Measurements from ENCODE around the gene NDUFB2. TPM values are rescaled to one million over a fixed set of nuclear protein-coding genes. Genes with fewer than 3 reads are reported as not detected.

Gene NDUFB2
- total and polyA plus RNA-seq, 10 donors = 104 to 370 (median 142) TPM

DNA sequence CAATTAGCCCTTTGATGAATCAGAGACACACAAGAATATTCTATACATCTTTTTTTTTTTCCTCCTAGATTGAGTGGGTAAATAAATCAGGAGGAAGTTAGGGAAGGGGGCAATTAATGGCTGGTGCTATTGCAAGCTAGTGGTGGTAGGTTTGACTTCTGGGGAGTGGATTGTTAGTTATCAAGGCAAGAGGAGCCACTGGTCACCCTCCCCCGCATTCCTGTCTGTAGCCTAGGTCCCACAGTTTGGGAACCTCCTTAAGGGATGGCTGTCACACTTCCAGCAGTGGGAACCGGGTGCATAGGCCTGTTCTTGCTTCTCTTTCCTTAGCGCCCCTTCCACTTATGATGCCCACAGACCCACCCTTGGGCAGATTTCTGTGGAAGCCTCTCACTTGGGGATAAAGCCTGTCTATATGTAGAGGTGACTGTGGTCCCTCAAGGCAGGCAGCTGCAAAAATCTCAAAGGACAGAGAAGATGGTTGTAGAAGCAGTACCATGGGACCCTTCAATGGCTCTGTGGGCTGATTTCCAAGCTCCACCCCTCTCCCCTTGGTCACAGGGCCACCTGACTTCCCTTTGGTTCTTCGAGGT, 26.1 kb upstream of the NDUFB2 start:
- H3K4me1 ChIP-seq = peaks cover 19 to 33% (median 30%) of the 10 kb centered on the region in 6 donors
- H3K9me3 ChIP-seq = no peaks in the 10 kb centered on the region
- H3K27me3 ChIP-seq (replicated peaks in 1 of 7) = no peaks in the 10 kb centered on the region
- H3K4me3 ChIP-seq = no peak overlapping the region
- intact Hi-C loops (cut with DNase I; ENCODE audit: low total_unique reads) = no loop called here
- TF ChIP-seq, protein P1, sequence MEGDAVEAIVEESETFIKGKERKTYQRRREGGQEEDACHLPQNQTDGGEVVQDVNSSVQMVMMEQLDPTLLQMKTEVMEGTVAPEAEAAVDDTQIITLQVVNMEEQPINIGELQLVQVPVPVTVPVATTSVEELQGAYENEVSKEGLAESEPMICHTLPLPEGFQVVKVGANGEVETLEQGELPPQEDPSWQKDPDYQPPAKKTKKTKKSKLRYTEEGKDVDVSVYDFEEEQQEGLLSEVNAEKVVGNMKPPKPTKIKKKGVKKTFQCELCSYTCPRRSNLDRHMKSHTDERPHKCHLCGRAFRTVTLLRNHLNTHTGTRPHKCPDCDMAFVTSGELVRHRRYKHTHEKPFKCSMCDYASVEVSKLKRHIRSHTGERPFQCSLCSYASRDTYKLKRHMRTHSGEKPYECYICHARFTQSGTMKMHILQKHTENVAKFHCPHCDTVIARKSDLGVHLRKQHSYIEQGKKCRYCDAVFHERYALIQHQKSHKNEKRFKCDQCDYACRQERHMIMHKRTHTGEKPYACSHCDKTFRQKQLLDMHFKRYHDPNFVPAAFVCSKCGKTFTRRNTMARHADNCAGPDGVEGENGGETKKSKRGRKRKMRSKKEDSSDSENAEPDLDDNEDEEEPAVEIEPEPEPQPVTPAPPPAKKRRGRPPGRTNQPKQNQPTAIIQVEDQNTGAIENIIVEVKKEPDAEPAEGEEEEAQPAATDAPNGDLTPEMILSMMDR (IDR thresholded peaks at IDR 0.05 in 8 of 11, conservative IDR thresholded peaks at IDR 0.05 in 3 of 11) = no peak
- TF ChIP-seq POLR2A (IDR thresholded peaks at IDR 0.05) = no peak
- no peak for TF ChIP-seq POLR2AphosphoS5 (IDR thresholded peaks at IDR 0.05)
- 58 to 67% (median 65%) methylated on average over 4 of the region's 4 CpGs for WGBS, 5 donors
- peak; percentile 51 for DNase-seq
- no peaks in the 10 kb centered on the region for H3K36me3 ChIP-seq
- H3K27ac ChIP-seq = no peak overlapping the region

DNA sequence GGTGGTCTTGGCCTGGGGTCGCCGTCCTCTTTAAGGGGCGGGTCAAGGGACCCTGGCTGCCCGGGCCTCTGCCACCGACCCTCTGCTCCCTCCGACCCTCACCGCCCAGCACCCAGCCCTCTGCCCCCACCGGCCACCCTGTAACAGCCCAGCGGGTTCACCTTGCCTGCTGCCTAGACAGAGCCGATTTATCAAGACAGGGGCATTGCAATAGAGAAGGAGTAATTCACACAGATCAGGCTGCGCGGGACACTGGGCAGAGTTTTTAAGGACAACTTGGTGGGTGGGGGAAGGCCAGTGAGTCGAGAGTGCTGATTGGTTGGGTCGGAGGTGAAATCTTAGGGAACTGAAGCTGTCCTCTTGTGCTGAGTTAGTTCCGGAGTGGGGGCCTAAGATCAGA, 24.5 kb upstream of the NDUFB2 start:
- WGBS, 5 donors = 77 to 92% (median 85%) methylated on average over 10 to 15 of the region's 15 CpGs
- Histone ChIP-seq H3K4me1 (peaks cover 23 to 49% (median 44%) of the 10 kb centered on the region in 6 donors), H3K27me3 (replicated peaks in 1 of 7) (no peaks in the 10 kb centered on the region), H3K36me3 (peaks cover 0 to 3% (median 0%) of the 10 kb centered on the region in 6 donors), H3K4me3 (peak overlapping the region in 2 of 8 donors; percentile 79 to 95), H3K9me3 (no peaks in the 10 kb centered on the region), H3K27ac (peak overlapping the region in 3 of 8 donors; percentile 90 to 94 (median 92))
- TF ChIP-seq, protein P1 (IDR thresholded peaks at IDR 0.05 in 8 of 11, conservative IDR thresholded peaks at IDR 0.05 in 3 of 11) = no peak
- TF ChIP-seq POLR2AphosphoS5 (IDR thresholded peaks at IDR 0.05) = no peak
- no peak for TF ChIP-seq POLR2A (IDR thresholded peaks at IDR 0.05)
- peak; percentile 76 for DNase-seq
- intact Hi-C loops (cut with DNase I; ENCODE audit: low total_unique reads) = no loop called here

DNA sequence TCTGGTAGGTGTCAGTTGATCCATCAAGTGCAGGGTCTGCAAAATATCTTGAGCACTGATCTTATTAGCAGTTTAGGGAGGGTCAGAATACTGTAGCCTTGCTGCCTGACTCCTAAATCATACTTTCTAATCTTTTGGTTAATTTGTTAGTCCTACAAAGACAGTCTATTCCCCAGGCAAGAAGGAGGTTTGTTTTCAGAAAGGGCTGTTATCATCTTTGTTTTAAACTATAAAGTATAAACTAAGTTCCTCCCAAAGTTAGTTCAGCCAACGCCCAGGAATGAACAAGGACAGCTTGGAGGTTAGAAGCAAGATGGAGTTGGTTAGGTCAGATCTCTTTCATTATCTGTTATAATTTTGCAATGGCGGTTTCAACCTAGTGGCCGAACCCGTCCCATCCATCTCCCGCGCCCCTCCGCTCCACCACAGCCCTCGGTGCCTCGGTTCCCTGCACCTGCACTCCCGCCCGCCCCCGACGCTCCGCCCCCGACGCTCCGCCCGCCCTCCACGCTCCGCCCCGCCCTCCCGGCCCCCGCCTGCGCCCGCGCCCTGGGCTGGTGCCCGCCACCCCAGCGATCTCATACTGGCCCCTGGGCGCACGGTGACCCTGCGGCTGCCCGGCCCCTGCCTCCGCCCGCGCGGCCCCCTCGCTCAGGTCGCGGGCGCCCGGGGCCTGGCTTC, 24.0 kb upstream of the NDUFB2 start, which contains the start of gene ADCK2:
Gene ADCK2 (plus strand): TSS at position 564 of the 681 bp plus-strand sequence. CDS start 386 bp downstream, outside the sequence.
- intact Hi-C loops (cut with DNase I; ENCODE audit: low total_unique reads) = no loop called here
- H3K4me3 ChIP-seq = peak within 1 kb of the TSS; percentile 50 to 95 (median 74)
- H3K27me3 ChIP-seq (replicated peaks in 1 of 7) = no peaks in the 10 kb centered on the region
- H3K4me1 ChIP-seq = peaks cover 23 to 54% (median 45%) of the 10 kb centered on the region in 6 donors
- H3K36me3 ChIP-seq = peaks cover 0 to 7% (median 0%) of the 10 kb centered on the region in 6 donors
- no peaks in the 10 kb centered on the region for H3K9me3 ChIP-seq
- peak within 1 kb of the TSS; percentile 81 to 94 (median 90) for H3K27ac ChIP-seq
- peak; percentile 91 for DNase-seq
- TF ChIP-seq POLR2AphosphoS5 (IDR thresholded peaks at IDR 0.05) = peak in 2 of 3 donors; percentile 59 to 74
- TF ChIP-seq POLR2A (IDR thresholded peaks at IDR 0.05) = peak in 1 of 3 donors; percentile 14
- TF ChIP-seq, protein P1 (IDR thresholded peaks at IDR 0.05 in 8 of 11, conservative IDR thresholded peaks at IDR 0.05 in 3 of 11) = no peak
- WGBS, 5 donors = 1 to 2% (median 2%) methylated on average over 27 to 41 of the region's 41 CpGs

Data from spleen (tissue), 11 donors.